ENCODE measurements around the gene SIRPB1.

DNA sequence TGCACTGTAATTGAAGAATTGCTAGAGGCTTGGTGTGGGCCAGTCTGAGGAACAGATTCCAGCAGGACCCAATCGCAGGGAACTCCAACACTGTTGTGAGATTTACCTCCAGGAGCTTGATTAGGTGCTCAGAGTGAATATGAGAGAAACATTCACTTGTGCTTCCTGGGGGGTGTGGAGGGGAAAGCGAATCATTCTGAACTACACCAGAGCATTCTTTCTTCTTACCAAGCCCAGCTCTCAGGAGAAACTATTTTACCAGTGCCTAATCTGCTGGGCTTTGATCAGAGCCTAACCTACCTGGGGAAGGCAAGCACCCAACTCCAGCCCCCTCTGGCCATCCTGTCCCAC is 7.4 kb upstream of the SIRPB1 start:
- TF ChIP-seq, protein P1, sequence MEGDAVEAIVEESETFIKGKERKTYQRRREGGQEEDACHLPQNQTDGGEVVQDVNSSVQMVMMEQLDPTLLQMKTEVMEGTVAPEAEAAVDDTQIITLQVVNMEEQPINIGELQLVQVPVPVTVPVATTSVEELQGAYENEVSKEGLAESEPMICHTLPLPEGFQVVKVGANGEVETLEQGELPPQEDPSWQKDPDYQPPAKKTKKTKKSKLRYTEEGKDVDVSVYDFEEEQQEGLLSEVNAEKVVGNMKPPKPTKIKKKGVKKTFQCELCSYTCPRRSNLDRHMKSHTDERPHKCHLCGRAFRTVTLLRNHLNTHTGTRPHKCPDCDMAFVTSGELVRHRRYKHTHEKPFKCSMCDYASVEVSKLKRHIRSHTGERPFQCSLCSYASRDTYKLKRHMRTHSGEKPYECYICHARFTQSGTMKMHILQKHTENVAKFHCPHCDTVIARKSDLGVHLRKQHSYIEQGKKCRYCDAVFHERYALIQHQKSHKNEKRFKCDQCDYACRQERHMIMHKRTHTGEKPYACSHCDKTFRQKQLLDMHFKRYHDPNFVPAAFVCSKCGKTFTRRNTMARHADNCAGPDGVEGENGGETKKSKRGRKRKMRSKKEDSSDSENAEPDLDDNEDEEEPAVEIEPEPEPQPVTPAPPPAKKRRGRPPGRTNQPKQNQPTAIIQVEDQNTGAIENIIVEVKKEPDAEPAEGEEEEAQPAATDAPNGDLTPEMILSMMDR (conservative IDR thresholded peaks at IDR 0.05 in 1 of 2, IDR thresholded peaks at IDR 0.05 in 1 of 2; ENCODE audit: extremely low read depth in 1 of 2, insufficient read depth in 1 of 2, low read depth in 1 of 2, low read length in 2 of 2): no peak
- TF ChIP-seq EZH2 (IDR thresholded peaks at IDR 0.05; ENCODE audit: borderline replicate concordance, low read length): no peak
